GM18499 (cell line): ENCODE data around the gene SVOPL.

Experiments used
- ATAC-seq: cut with Tn5 transposase; IDR thresholded peaks from one replicate; pipeline ENCODE4 v1.9.1; 2021; ENCODE audit warnings: moderate number of reproducible peaks; ENCODE audit not compliant: insufficient read depth, unreplicated experiment

Gene SVOPL

DNA sequence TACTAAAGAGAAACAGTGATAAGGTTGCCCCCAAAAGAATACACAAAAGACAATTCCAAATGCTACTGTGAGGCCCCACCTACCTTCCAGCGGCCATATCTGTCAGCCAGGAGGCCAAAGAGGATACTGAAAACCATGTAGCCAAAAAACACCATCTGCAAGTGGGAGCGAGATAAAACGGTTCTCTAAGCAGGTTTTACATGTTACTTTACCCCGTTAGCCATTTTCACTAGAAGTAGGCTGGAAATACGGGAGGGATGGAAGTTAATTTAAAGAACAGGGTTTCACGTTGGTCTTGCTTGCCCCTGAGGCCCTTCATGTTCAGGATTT, 38.2 kb downstream of the SVOPL start:
- ATAC-seq: no peak

- no peak for ATAC-seq
These were observed 38.8 kb downstream of the SVOPL start for GRCh38 chr7:138662076-138662990.

DNA sequence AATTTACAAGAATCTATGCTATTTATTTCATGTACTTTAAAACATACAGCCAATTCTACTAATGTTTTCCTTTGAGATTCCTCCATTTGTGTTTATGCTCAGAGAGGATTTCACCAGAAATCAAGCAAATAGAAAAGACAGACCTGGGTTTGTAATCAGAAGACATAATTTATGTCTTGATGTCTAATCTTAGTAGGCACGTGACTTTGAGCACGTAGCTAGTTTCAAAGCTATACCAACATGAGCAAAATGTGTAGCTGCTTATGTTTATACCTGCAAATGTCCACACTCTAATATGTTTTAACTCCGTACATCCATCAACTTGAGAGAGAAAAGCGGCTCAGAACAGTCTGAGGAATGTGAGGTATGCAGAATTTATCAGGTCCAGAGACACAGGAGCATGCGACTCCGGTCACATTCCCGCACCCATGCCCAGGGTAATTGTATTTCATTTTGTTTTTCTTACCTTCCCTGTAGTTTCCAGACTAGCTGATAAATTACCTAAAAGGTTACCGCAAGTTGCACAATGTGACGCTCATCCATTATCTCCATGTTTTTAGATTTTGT, 40.0 kb downstream of the SVOPL start:
- ATAC-seq: no peak

DNA sequence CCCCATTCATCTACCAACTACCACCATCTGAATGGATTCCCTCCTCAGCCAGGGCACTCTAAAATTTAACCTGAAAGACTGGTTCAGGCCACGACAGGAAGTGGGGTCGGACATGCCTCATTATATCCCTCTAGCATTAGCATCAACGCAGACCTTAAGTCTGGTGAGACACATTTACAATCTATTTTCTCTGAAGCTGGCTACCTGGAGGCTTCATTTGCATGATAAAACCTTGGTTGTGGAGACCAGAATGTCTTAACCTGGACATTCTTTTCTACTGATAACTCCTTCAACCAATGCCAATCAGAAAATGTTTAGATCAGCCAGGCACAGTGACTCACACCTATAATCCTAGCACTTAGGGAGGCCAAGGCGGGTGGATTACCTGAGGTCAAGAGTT, 42.3 kb downstream of the SVOPL start:
- ATAC-seq: no peak

DNA sequence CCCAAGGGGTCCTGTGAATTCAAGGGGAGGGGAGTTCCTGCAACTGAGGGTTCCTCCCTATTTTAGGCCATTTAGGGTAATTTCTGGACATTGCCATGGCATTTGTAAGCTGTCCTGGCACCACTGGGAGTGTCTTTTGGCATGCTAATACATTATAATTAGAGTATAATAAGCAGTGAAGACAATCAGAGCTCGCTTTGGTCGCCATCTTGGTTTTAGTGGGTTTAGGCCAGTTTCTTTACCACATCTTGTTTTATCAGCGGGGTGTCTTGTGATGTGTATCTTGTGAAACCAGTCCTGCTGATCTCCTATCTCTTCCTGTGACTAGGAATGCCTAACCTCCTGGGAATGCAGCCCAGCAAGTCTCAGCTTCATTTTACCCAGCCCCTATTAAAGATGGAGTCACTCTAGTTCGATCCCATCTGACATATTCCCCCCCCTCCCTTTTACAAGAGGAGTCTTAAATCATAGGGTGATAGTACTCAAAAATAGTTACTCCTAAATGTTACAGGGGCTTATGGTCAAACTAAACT, 43.2 kb downstream of the SVOPL start:
- no peak for ATAC-seq

DNA sequence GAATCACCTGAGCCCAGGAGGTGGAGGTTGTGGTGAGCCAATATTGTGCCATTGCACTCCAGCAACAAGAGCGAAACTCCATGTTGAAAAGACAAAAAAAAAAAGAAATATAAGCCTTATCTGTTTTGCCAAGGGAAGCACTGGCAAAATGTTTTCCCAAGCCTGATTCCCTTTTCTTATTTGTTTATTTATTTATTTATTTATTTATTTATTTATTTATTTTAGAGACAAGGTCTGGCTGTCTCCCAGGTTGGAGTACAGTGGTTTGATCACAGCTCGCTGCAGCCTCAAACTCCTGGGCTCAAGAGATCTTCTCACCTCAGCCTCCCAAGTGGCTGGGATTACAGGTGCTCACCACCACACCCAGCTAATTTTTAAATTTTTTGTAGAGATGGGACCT, 44.2 kb downstream of the SVOPL start:
- ATAC-seq: no peak

DNA sequence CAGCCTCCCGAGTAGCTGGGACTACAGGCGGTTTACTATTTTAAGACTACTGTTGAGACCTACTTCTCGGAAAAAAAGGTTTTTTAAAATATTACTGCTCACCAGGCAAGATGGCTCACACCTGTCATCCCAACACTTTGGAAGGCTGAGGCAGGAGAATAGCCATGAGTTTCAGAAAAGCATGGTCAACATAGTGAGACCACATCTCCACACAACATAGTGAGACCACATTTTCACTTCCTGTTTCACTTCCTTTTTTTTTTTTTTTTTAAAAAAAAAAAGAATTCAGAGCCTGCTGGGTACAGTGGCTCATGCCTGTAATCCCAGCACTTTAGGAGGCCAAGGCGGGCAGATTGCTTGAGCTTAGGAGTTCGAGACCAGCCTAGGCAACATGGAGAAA, 46.5 kb downstream of the SVOPL start:
- no peak for ATAC-seq

GRCh38 chr7:138649506-138649905, 51.7 kb downstream of the SVOPL start:
- no peak for ATAC-seq

GRCh38 chr7:138645284-138645683, 55.9 kb downstream of the SVOPL start:
- no peak for ATAC-seq

DNA sequence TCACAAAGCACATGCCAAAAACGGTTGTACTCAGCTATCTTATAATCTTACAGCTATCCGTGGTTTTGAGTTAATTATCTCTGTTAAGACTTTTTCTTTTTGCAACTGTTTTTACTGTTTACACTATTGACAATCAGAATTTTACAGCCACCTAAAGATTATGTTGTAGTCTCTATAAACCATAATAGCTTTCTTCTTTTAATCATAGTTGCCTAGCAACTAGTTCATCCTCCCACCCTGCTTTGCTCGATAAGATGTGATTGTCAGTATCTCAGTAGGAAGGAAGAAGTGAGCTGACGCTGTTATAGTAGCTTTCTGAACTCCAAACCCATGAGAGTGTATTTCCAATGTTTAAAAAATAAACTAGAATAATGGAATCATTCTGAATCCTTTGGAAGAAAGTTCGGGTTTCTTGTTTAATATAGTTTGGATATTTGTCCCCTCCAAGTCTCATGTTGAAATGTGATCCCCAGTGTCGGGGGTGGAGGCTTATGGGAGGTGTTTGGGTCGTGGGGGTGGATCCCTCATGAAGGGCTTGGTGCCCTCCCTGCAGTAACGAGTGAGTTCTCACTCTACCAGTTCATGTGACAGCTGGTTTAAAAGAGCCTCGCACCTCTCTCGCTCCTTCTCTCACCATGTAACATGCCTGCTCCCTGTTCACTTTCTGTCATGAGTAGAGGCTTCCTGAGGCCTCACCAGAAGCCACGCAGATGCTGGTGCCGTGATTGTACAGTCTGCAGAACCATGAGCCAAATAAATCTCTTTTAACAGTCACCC, 68.1 kb downstream of the SVOPL start:
- ATAC-seq: no peak

DNA sequence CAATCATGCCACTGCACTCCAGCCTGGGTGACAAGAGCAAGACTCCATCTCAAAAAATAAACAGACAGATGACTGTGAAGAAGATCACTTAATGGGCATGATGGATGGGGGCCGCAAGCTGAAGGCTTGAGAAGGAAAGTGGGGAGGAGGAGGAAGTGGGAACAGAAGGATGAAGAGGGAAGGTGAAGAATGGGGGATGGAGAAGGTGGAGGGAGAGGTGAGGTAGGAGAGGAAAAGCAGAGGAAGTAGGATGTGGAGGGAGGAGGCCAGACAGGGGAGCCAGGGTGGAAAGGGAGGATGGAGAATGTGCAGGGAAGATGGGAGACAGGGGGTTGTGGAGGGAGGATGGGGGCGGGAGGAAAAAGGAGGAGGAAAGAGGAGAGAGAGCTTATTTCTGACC, 68.8 kb downstream of the SVOPL start:
- ATAC-seq: no peak

GRCh38 chr7:138630059-138630610, 71.0 kb downstream of the SVOPL start:
- no peak for ATAC-seq

DNA sequence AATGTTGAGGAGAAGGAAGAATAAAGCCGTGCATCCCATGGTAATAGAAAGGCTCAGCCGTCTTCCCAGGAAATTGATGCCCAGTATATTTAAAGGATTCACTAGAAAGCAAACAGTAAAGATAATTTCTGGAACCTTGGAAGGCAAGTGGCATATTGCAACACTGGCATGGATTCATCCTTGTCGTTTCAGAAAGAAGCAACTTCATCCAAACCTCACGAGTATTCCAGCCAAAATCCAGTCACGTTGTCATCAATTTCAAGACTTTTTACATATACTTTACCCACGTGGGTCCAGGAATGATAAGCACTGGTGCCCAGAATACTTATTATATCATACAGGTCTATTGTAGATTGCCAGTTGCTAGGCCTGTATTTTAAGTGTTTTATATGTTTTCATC, 73.8 kb downstream of the SVOPL start:
- ATAC-seq: no peak

DNA sequence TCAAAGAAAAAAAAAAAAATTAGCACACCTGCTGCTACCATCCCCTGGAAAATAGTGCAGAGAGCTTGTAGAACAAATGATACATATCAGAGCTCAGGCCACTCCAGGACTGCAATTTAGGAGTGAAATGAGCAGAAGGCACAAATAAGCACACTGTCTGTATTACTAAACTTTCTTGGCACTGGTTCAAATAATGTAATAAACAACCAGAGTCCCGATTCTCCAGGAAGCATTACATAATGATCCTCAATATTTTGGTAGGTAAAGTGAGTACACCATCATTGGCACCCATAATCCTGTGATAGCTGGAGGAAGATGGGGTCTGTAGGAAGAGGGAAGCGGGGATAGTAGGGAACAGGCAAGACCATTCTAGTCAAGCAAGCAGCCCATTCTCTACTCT, 74.3 kb downstream of the SVOPL start:
- no peak for ATAC-seq

- no peak for ATAC-seq
These were observed 75.3 kb downstream of the SVOPL start for GRCh38 chr7:138625849-138626230.

DNA sequence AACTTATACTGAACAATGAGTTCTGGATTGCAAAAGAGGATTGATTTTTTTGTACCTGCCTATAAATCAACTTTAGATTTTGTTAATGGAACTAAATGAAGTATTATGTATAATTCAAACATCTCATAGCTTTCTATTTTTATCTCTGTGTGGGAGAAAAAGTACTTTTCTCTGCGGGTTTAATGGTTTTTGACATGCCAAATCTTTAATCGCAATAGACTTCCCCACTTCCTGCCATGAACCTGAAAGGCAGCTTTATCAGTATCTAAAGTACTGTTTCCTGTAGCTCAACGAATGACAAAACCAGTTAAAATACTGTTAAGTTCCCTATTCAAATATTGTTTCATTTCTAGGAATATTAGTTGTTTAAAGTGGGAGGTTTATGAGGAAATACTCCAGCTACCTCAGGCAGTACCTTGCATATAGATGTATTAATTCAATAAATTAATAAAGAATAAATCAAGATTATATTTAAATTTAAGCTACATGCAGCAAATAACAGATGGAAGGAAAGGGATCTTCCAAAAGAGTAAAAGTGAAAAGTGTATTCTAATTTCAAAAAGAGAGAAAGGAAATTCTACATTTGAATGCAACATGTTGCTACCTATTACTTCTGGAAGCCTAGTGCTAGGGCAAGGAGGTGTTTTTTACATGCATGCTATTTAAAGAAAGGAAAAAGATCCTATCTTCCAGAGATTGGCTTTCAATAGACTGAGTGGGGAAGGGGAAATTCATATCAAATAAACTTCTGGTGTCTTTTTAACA, 75.9 kb downstream of the SVOPL start:
- ATAC-seq: no peak

DNA sequence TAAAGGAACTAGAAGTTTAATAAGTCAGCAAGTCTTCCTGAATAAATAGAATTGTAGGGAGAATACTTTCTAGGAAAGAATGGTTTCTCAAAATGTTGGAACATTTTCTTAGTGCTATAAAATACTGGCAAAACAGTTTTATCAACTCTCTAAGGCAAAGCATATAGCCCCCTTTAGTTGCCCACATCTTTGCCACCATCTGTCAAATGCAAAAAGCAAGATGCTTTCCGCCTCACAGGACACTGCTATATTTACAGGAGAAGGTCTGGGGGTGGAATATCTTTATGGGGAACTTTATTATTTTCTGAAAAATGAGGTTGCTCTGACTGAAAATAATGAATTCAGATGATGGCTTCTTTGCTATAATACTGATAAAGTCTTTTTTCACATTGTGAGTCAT, 78.3 kb downstream of the SVOPL start:
- no peak for ATAC-seq

- ATAC-seq: no peak
These were observed 82.2 kb downstream of the SVOPL start for GRCh38 chr7:138618933-138619332.

- no peak for ATAC-seq
These were observed 82.7 kb downstream of the SVOPL start for GRCh38 chr7:138618506-138618905.

GRCh38 chr7:138616085-138616484, 85.1 kb downstream of the SVOPL start:
- ATAC-seq: no peak
